Subcutaneous adipose tissue (tissue), 4 donors: ENCODE measurements around the gene POU6F2. TPM values are rescaled to one million over a fixed set of nuclear protein-coding genes. Genes with fewer than 3 reads are reported as not detected.

Experiments used
- CTCF ChIP-seq: fragments of 450-650 bp; IDR thresholded peaks from one replicate; pipeline ENCODE4 v1.5.1; 2016; ENCODE audit warnings: low read depth, mild to moderate bottlenecking, control low read depth, antibody characterized with exemption, moderate library complexity
- total RNA-seq, 4 donors: library from RNA; depleted of rRNA; stranded (reverse); fragments of >200 nt; gene quantifications; one replicate each; pipeline ENCODE4 v1.1.0, GENCODE V29; 2016

Gene POU6F2
- total RNA-seq, 4 donors from 2014 or later, result not detected

GRCh38 chr7:39183796-39184195, 206.1 kb downstream of the POU6F2 start:
- TF ChIP-seq CTCF, result no peak

GRCh38 chr7:39184391-39184790, 206.7 kb downstream of the POU6F2 start:
- no peak for TF ChIP-seq CTCF

- TF ChIP-seq CTCF, result no peak
Measured at GRCh38 chr7:39186131-39186530, 208.4 kb downstream of the POU6F2 start.

GRCh38 chr7:39186671-39187070, 209.0 kb downstream of the POU6F2 start:
- TF ChIP-seq CTCF, result no peak

- TF ChIP-seq CTCF, result no peak
Measured at GRCh38 chr7:39187130-39187529, 209.4 kb downstream of the POU6F2 start.

- no peak for TF ChIP-seq CTCF
Measured at GRCh38 chr7:39192476-39192875, 214.8 kb downstream of the POU6F2 start.

- no peak for TF ChIP-seq CTCF
Measured at GRCh38 chr7:39195967-39196366, 218.3 kb downstream of the POU6F2 start.
